HG03457 (cell line): ENCODE measurements around the gene ENOX2.
"Not testable (repeated sequence)": the region's sequence is repeated elsewhere in the genome, so short reads cannot be mapped to it uniquely, and the experiment has no call there.

Experiments
- ATAC-seq: cut with Tn5 transposase; IDR thresholded peaks from one replicate; pipeline ENCODE4 v1.9.1; 2021; ENCODE audit warnings: moderate number of reproducible peaks; ENCODE audit not compliant: unreplicated experiment

ENOX2 gene

GRCh38 chrX:130902783-130903613 is at the start of gene ENOX2:
Gene ENOX2 (minus strand): TSS chrX:130903209. CDS start chrX:130703216, 199,993 bp downstream.
- ATAC-seq = peak; percentile 99

GRCh38 chrX:130952266-130953043 is 49.4 kb upstream of the ENOX2 start:
- peak; percentile 69 for ATAC-seq

DNA sequence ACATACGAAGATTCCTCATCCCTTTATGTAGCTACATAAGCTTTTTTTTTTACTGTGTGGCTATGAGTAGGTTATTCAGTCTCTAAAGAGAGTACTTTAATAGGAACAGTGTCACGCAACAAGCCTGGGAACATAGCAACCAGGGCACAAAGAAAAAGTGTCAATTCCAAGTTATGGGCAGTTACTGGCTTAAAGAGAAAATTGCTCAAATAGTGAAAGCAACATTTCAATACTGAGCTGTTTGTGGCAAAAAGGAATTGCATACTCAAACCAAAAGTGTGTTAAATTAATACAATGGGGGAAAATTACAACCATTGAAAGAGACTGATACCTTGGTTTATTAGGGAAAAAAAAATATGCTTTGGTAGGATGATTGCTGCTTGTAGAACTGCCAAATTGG is 41.2 kb upstream of the ENOX2 start:
- no peak for ATAC-seq

DNA sequence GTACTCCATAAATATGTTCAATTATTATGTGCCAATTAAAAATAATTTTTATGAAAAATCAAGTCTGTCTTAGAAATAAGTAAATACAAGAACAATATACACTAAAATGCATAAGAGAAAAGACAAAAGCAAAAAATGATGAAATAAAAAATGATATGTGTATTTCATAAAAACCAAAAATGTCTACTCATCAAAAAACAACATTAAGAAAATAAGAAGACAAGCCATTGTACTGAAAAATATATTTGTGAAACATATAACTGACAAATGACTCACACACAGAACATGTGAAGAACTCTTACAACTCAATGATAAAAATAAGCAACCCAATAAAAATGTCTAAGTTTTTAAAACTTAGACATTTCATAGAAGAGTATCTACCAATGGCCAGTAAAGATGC is 34.1 kb upstream of the ENOX2 start:
- ATAC-seq = no peak

GRCh38 chrX:130933358-130933757 is 30.3 kb upstream of the ENOX2 start:
- no peak for ATAC-seq

DNA sequence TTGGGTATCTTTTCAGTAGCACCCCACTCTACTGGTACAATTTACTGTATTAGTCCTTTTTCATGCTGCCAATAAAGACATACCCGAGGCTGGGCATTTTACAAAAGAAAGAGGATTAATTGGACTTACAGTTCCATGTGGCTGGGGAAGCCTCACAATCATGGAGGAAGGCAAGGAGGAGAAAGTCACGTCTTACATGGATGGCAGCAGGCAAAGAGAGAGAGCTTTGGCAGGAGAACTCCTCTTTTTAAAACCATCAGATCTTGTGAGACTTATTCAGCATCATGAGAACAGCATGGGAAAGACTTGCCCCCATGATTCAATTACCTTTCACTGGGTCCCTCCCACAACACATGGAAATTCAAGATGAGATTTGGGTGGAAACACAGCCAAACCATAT is 17.4 kb upstream of the ENOX2 start:
- ATAC-seq = not testable (repeated sequence)

DNA sequence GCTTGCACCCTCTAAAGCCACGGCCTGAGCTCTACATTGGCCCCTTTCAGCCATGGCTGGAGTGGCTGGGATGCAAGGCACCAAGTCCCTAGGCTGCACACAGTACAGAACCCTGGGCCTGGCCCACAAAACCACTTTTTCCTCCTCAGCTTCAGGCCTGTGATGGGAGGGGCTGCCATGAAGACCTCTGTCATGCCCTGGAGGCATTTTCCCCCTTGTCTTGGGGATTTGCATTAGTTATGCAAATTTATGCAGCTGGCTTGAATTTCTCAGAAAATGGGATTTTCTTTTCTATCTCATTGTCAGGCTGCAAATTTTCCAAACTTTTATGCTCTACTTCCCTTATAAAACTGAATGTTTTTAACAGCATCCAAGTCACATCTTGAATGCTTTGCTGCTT is 16.7 kb upstream of the ENOX2 start:
- not testable (repeated sequence) for ATAC-seq

DNA sequence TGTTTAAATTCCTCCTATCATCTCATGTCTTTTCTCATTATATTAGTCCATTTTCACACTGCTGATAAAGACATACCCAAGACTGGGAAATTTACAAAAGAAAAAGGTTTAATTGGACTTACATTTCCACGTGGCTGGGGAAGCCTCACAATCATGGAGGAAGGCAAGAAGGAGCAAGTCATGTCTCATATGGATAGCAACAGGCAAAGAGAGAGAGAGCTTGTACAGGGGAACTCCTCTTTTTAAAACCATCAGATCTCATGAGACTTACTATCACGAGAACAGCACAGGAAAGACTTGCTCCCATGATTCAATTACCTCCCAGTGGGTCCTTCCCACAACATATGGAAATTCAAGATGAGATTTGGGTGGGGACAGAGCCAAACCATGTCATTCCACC is 15.5 kb upstream of the ENOX2 start:
- not testable (repeated sequence) for ATAC-seq

GRCh38 chrX:130916636-130917422 is 13.8 kb upstream of the ENOX2 start:
- ATAC-seq = no peak

- ATAC-seq = no peak
Measured at GRCh38 chrX:130915302-130915701, 12.3 kb upstream of the ENOX2 start.

DNA sequence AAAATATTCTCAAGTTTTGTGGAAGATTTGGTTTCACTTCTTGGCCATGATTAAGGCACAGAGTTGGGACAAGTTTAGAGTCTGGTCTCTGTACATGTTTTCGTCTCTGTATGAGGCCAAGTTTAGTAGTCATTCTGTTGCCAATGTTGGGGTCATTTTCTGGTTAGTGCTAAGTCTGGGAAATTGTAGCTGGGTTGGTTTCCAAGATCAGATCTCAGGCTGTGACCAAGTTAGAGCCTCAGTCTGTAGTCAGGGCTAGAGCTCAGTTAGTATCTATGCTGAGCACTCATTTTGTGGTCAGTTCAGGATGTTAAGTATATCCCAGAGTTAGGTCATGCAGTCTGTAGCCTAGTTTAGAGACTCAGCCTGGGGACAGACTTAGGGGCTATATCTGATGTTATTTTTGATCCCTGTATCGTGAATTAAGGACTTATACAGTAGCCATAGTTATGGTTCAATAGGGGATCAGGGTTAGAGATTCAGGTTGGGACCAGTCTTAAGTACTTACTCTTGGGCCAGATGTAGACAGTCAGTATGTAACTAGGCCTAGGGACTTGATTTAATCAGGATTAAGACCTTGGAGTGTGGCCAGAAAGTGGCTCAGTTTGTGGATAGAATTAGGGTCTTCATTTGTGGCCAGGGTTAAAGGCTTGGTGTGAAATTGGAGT is 6.6 kb upstream of the ENOX2 start:
- no peak for ATAC-seq

DNA sequence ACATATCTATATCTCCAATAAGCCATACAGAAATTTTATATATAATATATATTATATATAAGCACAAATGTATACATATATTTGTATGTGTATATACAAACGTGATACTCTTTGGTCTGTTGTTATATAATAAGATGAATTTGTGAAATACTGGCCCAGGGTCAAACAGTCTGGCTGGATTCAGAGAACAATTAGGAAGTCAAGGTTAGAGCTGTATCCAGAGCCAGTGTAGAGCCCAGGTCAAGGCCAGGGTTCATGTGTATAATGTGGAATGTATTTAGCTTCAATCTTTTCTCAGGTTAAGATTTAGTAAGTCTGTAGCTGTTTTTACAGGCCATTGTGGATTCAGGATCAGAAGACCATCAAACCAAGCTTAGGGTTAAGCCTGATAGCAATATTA is 3.8 kb upstream of the ENOX2 start:
- no peak for ATAC-seq

DNA sequence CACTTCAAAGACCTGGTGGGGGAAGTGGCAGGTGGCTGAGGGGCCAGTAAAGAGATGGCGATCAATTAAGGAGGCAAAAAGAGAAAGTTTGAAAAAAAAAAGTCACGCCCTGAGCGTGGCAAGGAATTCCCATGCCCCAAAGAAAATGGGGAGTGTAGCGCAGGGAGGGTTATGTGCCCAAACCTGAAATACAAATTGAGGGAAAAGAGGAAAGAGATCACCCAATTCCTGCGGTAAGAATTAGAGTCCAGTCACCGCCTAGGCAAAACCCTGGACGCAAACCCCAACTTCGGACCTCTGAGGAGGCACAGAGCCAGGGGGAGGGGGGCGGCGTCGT is 595 bp downstream of the ENOX2 start:
- ATAC-seq = no peak

GRCh38 chrX:130896802-130897501 is 6.1 kb downstream of the ENOX2 start:
- no peak for ATAC-seq

- ATAC-seq = no peak
Measured at GRCh38 chrX:130896026-130896425, 7.0 kb downstream of the ENOX2 start.

GRCh38 chrX:130895299-130895698 is 7.7 kb downstream of the ENOX2 start:
- no peak for ATAC-seq

DNA sequence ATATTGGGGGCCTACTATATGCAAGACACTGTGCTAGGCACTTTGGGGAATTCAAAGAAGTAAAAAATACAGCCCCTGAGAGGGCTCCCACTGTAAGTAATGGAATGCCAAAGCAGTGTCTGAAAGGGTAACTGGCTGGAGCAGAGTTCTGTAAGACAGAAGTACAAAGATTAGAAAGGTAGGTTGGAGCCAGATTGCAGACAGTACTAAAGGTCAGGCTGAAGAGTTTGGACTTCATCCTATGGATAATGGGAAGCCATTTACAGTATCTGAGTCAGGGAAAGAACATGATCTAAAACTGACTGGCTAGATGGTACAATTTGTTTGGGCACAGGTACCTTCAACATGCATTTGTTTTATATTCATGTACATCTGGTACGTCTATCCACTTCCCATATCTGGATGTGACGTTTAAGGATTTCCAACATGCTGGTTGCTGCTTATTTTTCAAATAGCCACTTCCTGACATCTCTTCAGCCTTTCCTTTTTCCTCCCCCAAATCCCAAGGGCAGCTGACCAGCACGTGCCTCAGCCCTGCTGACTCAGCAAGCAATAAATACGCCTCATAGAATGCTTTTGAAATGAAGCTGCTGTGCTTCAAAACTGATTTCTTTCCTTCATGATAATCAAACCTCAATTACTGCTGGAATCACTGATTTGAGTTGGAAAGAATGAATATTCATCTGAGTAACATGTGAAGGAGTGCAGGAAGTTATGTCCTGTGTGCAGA is 9.5 kb downstream of the ENOX2 start:
- ATAC-seq = no peak

GRCh38 chrX:130887376-130887775 is 15.6 kb downstream of the ENOX2 start:
- no peak for ATAC-seq

- no peak for ATAC-seq
Measured at GRCh38 chrX:130885996-130886395, 17.0 kb downstream of the ENOX2 start.

- no peak for ATAC-seq
Measured at GRCh38 chrX:130885508-130885907, 17.5 kb downstream of the ENOX2 start.
